ENCODE measurements around the gene NCOR2.

The NCOR2 gene

DNA sequence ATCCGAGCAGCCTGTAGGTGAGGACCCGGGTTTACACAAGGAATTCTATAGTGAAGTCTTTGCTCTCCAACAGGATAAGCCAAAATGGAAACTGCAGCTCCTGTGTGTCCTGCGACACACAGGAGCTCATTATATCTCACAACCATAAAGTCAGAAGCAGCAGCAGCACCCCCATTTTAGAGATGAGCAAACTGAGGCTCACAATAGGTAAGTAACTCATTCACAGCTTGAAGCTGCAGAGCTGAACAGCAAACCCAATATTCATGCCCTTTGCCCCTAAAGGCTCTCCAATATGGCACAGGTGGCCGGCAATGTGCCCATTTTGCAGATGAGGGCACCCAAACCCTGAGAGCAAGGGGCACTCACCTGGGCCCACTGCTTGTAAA, 4.6 kb downstream of the NCOR2 start:
- Histone ChIP-seq H3K36me3 (peaks cover 16% of the 10 kb centered on the region; the same call in 1 of the 2 replicates), H4K20me1 (peaks cover 90% of the 10 kb centered on the region), H3K4me2 (peak overlapping the region; percentile 50; the same call in 1 of the 2 replicates), H3K27ac (no peak overlapping the region), H3K4me3 (no peak overlapping the region), H3K9ac (no peak overlapping the region), H3K4me1 (peaks cover 74% of the 10 kb centered on the region), H3K27me3 (no peaks in the 10 kb centered on the region), H3K9me3 (no peaks in the 10 kb centered on the region)
- TF ChIP-seq Cebpa-rat (IDR thresholded peaks at IDR 0.05) = no peak

- peaks cover 79% of the 10 kb centered on the region for H3K4me1 ChIP-seq
- H4K20me1 ChIP-seq = peaks cover 96% of the 10 kb centered on the region
- H3K4me3 ChIP-seq = no peak overlapping the region
- peak overlapping the region; percentile 50 for H3K4me2 ChIP-seq
- no peak for TF ChIP-seq Cebpa-rat (IDR thresholded peaks at IDR 0.05)
- H3K9me3 ChIP-seq = no peaks in the 10 kb centered on the region
- peak overlapping the region; percentile 24; the same call in 1 of the 2 replicates for H3K9ac ChIP-seq
- no peaks in the 10 kb centered on the region for H3K27me3 ChIP-seq
- H3K27ac ChIP-seq = no peak overlapping the region
- peaks cover 16% of the 10 kb centered on the region; the same call in 1 of the 2 replicates for H3K36me3 ChIP-seq
Measured at GRCh38 chr12:124562018-124562795, 5.2 kb downstream of the NCOR2 start.

DNA sequence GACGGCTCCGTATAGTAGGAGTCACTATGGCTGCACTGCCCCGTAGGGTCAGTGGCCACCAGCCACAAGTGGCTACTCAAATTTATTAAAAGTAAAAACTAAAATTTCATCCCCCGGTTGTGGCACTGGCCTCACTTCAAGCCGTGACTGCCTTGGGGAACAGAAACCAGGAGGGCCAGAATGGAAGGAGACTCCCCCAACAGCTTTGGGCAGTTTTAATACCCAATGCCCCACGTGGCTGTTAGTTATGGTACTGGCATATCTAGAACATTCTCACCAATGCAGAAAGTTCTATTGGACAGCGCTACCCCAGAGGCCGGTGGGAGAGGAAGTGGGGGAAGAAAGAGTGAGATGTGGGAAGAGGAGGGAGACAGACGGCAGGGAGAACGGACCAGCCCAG, 6.2 kb downstream of the NCOR2 start:
- H3K27me3 ChIP-seq = no peaks in the 10 kb centered on the region
- peaks cover 21% of the 10 kb centered on the region; the same call in 1 of the 2 replicates for H3K36me3 ChIP-seq
- H3K4me3 ChIP-seq = no peak overlapping the region
- peak overlapping the region; percentile 50 for H3K4me2 ChIP-seq
- peak overlapping the region; percentile 24; the same call in 1 of the 2 replicates for H3K9ac ChIP-seq
- no peak for TF ChIP-seq Cebpa-rat (IDR thresholded peaks at IDR 0.05)
- H4K20me1 ChIP-seq = peaks cover 100% of the 10 kb centered on the region
- H3K27ac ChIP-seq = no peak overlapping the region; the same call in 1 of the 2 replicates
- no peaks in the 10 kb centered on the region for H3K9me3 ChIP-seq
- H3K4me1 ChIP-seq = peaks cover 88% of the 10 kb centered on the region

DNA sequence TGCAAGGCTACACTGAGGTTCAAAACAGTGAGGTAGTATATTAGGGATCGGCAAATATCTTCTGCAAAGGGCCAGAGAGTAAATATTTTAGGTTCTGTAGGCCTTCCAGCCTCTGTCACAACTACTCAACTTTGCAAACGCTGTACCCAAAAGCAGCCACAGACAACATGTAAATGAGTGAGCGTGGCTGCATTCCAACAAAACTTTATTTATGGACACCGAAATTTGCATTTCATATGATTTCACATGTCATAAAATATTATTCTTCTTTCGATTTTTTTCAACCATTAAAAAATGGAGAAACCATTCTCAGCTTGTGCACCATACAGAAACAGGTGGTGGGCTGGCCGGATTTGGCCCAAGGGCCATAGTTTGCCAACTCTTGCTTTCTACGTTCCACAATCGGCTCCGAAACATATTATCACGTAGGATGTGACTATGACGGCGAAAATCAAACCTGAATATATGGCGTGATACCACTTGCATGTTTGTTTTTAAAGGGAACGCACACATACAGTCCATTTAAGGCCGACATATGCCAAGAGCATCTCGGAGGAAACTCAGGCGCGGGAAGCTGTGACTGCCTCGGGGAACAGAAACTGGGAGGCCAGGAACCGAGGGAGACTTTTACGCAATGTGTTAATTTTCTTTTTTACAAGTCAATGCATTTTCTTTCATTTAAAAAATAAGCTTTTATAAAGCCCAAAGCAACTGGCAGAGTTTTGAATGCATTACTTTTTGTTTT, 7.1 kb downstream of the NCOR2 start:
- peaks cover 90% of the 10 kb centered on the region for H3K4me1 ChIP-seq
- no peak for TF ChIP-seq Cebpa-rat (IDR thresholded peaks at IDR 0.05)
- H3K36me3 ChIP-seq = peaks cover 21% of the 10 kb centered on the region; the same call in 1 of the 2 replicates
- H3K9ac ChIP-seq = no peak overlapping the region
- H4K20me1 ChIP-seq = peaks cover 100% of the 10 kb centered on the region
- no peak overlapping the region; the same call in 1 of the 2 replicates for H3K4me2 ChIP-seq
- H3K4me3 ChIP-seq = no peak overlapping the region
- no peaks in the 10 kb centered on the region for H3K9me3 ChIP-seq
- H3K27ac ChIP-seq = no peak overlapping the region
- no peaks in the 10 kb centered on the region for H3K27me3 ChIP-seq

DNA sequence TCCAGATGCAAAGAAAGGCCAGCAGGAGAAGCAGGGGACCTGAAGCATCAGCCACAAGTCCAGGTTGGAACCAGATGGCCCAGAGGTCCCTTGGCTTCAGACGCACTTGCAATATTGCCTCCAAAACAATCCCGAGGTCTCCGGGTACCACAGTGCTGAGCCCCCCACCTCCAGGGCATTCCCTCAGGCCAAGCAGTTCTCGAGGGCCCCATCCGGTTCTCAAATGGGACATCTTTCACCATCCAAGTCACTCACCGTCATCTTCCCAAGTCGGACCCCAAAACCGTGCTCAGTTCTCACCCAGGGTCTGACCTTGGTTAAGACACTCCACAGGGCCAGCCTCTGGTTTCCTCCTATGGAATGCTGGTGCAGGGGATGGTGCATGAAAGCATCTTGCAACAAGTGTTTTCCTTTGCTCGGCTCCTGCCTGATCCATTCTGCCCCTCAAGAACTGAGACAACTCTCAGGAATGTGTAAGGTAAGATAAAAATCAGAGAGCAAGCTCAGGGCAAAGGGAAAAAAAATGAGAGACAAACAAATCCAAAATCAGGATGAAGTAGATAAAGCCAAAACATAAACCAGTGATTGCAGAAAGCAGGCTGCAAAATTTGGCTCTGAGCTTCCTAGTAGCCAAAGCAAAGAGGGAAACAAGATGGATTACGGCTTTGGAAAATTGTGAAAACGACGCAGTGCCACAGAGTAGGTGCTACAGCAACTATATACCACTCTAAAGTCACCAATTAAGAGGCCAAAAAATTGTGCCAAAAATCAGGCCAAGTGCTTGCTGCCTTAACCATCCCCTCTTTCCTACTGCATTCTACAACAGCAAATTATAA, 8.0 kb downstream of the NCOR2 start:
- no peak for TF ChIP-seq Cebpa-rat (IDR thresholded peaks at IDR 0.05)
- peaks cover 90% of the 10 kb centered on the region for H3K4me1 ChIP-seq
- H3K9me3 ChIP-seq = no peaks in the 10 kb centered on the region
- H4K20me1 ChIP-seq = peaks cover 100% of the 10 kb centered on the region
- H3K27me3 ChIP-seq = no peaks in the 10 kb centered on the region
- H3K36me3 ChIP-seq = peaks cover 21% of the 10 kb centered on the region; the same call in 1 of the 2 replicates
- no peak overlapping the region for H3K27ac ChIP-seq
- H3K4me2 ChIP-seq = no peak overlapping the region; the same call in 1 of the 2 replicates
- no peak overlapping the region for H3K9ac ChIP-seq
- H3K4me3 ChIP-seq = no peak overlapping the region

- no peak overlapping the region for H3K4me3 ChIP-seq
- H3K9me3 ChIP-seq = no peaks in the 10 kb centered on the region
- peaks cover 90% of the 10 kb centered on the region for H3K4me1 ChIP-seq
- peak overlapping the region; percentile 94 for H3K4me2 ChIP-seq
- peaks cover 19% of the 10 kb centered on the region; the same call in 1 of the 2 replicates for H3K36me3 ChIP-seq
- H3K9ac ChIP-seq = no peak overlapping the region
- peaks cover 100% of the 10 kb centered on the region for H4K20me1 ChIP-seq
- TF ChIP-seq Cebpa-rat (IDR thresholded peaks at IDR 0.05) = no peak
- no peak overlapping the region for H3K27ac ChIP-seq
- H3K27me3 ChIP-seq = no peaks in the 10 kb centered on the region
Measured at GRCh38 chr12:124558313-124558712, 9.1 kb downstream of the NCOR2 start.

DNA sequence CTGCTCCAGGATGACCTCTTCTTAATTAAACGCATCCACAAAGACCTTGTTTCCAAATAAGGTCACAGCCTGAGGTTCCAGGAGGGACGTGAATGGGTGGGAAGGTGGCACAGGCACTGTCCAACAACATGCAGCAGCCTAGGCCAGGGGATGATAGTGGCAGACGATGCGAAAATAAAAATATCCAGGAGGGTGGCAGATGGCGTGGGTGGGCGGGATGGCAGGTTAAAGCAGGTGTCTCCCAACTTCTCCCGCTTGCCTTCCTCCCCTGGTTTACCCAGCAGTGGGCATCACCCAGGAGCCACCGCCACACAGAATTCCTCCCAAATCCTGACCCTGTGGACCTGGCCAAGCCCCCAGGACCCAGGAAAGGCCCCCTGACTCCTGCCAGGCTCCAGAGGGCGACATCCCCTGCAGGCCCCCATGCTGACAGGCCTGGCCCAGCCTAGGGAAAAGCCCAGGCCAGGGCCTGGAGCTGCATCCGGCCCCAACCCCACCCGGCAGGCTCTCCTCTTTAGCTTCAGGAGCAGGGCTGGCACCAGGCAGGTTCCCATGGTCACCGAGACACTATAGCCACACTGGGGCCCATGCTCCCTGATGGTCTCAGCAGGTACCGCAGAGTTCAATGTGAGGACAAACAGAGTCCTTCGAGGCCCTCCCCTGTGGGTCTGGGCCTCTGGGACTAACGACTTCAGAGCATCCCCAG, 9.7 kb downstream of the NCOR2 start:
- Histone ChIP-seq H3K27ac (peak overlapping the region; percentile 56), H4K20me1 (peaks cover 100% of the 10 kb centered on the region)

GRCh38 chr12:124556896-124557501, 10.4 kb downstream of the NCOR2 start:
- no peaks in the 10 kb centered on the region for H3K27me3 ChIP-seq
- no peaks in the 10 kb centered on the region for H3K9me3 ChIP-seq
- H3K4me3 ChIP-seq = no peak overlapping the region
- H3K4me2 ChIP-seq = peak overlapping the region; percentile 94
- H3K9ac ChIP-seq = 0 out of 2 replicates have a peak overlapping the region, but pooled peaks have one; percentile 29
- TF ChIP-seq Cebpa-rat (IDR thresholded peaks at IDR 0.05) = no peak
- H3K36me3 ChIP-seq = peaks cover 13% of the 10 kb centered on the region; the same call in 1 of the 2 replicates
- H3K4me1 ChIP-seq = peaks cover 90% of the 10 kb centered on the region
- peak overlapping the region; percentile 56 for H3K27ac ChIP-seq
- H4K20me1 ChIP-seq = peaks cover 100% of the 10 kb centered on the region

More for the DNA sequence above, 9.7 kb downstream of the NCOR2 start:
- peaks cover 13% of the 10 kb centered on the region; the same call in 1 of the 2 replicates for H3K36me3 ChIP-seq
- no peaks in the 10 kb centered on the region for H3K9me3 ChIP-seq
- no peaks in the 10 kb centered on the region for H3K27me3 ChIP-seq
- H3K4me1 ChIP-seq = peaks cover 90% of the 10 kb centered on the region
- H3K4me2 ChIP-seq = peak overlapping the region; percentile 94
- TF ChIP-seq Cebpa-rat (IDR thresholded peaks at IDR 0.05) = no peak
- no peak overlapping the region for H3K4me3 ChIP-seq
- peak overlapping the region; percentile 50; the same call in 1 of the 2 replicates for H3K9ac ChIP-seq
